Type B pancreatic cell (in vitro differentiated cells): ENCODE data around the gene GJC3. TPM values are rescaled to one million over a fixed set of nuclear protein-coding genes. Genes with fewer than 3 reads are reported as not detected.

Source experiments
- DNase-seq: peaks from one replicate; pipeline ENCODE4 v3.0.0; 2021; ENCODE audit warnings: mixed read lengths; ENCODE audit not compliant: unreplicated experiment; ENCODE audit errors: extremely low spot score
- H3K27ac Mint-ChIP-seq: 2 replicates; pipeline ENCODE4 v1.8.0; 2021; ENCODE audit warnings: mild to moderate bottlenecking, mixed read lengths
- H3K27me3 Mint-ChIP-seq: 2 replicates; pipeline ENCODE4 v1.8.0; 2021; ENCODE audit warnings: mixed read lengths
- H3K36me3 Mint-ChIP-seq: 2 replicates; pipeline ENCODE4 v1.8.0; 2021; ENCODE audit warnings: mixed read lengths
- H3K4me1 Mint-ChIP-seq: one replicate; pipeline ENCODE4 v1.8.0; 2021; ENCODE audit warnings: mixed read lengths; ENCODE audit not compliant: unreplicated experiment
- H3K4me3 Mint-ChIP-seq: 2 replicates; pipeline ENCODE4 v1.8.0; 2021; ENCODE audit warnings: mild to moderate bottlenecking, mixed read lengths
- H3K9me3 Mint-ChIP-seq: 2 replicates; pipeline ENCODE4 v1.8.0; 2021; ENCODE audit warnings: mixed read lengths
- CTCF ChIP-seq: fragments of 200-600 bp; sonication (generic); conservative IDR thresholded peaks from 2 replicates; pipeline ENCODE4 v1.5.0; 2021; ENCODE audit warnings: antibody characterized with exemption, mild to moderate bottlenecking
- total RNA-seq: library from RNA; stranded (reverse); gene quantifications from 2 replicates; pipeline ENCODE4 v1.2.1, GENCODE V29; 2021; ENCODE audit warnings: low replicate concordance

Gene GJC3
- total RNA-seq, 1 donor from 2014 or later = not detected

DNA sequence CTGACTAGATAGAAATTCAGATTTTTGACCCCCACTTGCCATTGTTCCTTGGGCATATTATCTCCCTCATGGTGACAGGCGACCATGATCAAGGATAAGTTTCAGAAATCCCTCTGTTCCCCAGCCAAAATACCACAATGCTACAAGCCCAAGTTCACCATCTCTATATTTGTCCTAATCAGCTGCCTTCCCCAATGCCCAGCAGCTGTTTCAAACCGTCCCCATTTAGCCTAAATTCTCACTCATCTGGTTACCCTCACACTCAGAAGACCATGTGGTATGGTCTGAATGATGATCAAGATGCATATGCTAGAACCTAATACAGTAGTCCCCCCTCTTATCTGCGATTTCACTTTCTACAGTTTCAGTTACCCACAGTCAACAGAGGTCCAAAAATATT lies 956 bp upstream of the GJC3 start:
- no peak for DNase-seq
- Mint-ChIP-seq H3K27ac (no peak overlapping the region), H3K4me1 (peaks cover 7% of the 10 kb centered on the region), H3K9me3 (no peaks in the 10 kb centered on the region), H3K4me3 (no peak overlapping the region), H3K36me3 (no peaks in the 10 kb centered on the region), H3K27me3 (peaks cover 68% of the 10 kb centered on the region)
- no peak for TF ChIP-seq CTCF

DNA sequence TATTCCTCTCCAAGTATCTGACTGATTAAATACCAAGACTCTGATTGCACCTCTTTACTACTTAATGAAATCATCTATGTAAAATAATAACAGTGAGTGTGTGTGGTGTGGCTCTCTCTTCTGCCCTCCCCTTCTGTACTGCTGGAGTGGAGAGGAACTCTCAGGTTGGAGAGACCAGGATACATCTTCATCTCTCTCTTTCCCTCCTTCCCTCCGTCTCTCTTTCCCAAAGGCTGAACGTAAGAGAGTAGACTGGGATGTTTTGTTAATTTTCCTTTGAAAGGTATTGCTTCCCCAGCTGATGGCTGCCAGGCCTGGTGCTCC lies 272 bp upstream of the GJC3 start:
- no peaks in the 10 kb centered on the region for H3K36me3 Mint-ChIP-seq
- peak overlapping the region; percentile 78 for H3K4me3 Mint-ChIP-seq
- peaks cover 7% of the 10 kb centered on the region for H3K4me1 Mint-ChIP-seq
- H3K27ac Mint-ChIP-seq = no peak overlapping the region
- no peak for TF ChIP-seq CTCF
- no peaks in the 10 kb centered on the region for H3K9me3 Mint-ChIP-seq
- DNase-seq = no peak
- peaks cover 61% of the 10 kb centered on the region for H3K27me3 Mint-ChIP-seq

- Mint-ChIP-seq H3K4me3 (peak overlapping the region; percentile 42), H3K9me3 (no peaks in the 10 kb centered on the region), H3K27ac (no peak overlapping the region), H3K36me3 (no peaks in the 10 kb centered on the region), H3K4me1 (peaks cover 7% of the 10 kb centered on the region), H3K27me3 (peaks cover 46% of the 10 kb centered on the region)
- no peak for DNase-seq
- TF ChIP-seq CTCF = no peak
Observed at GRCh38 chr7:99928188-99928587, 1.2 kb downstream of the GJC3 start.

- Mint-ChIP-seq H3K4me1 (peaks cover 7% of the 10 kb centered on the region), H3K27me3 (peaks cover 46% of the 10 kb centered on the region), H3K9me3 (no peaks in the 10 kb centered on the region), H3K27ac (no peak overlapping the region), H3K36me3 (no peaks in the 10 kb centered on the region), H3K4me3 (no peak overlapping the region)
- no peak for DNase-seq
- TF ChIP-seq CTCF = no peak
Observed at GRCh38 chr7:99927536-99927935, 1.9 kb downstream of the GJC3 start.

GRCh38 chr7:99926321-99926720 lies 3.1 kb downstream of the GJC3 start:
- H3K36me3 Mint-ChIP-seq = no peaks in the 10 kb centered on the region

More at GRCh38 chr7:99926321-99926720, 3.1 kb downstream of the GJC3 start:
- H3K9me3 Mint-ChIP-seq = no peaks in the 10 kb centered on the region
- DNase-seq = no peak
- H3K4me3 Mint-ChIP-seq = no peak overlapping the region
- H3K4me1 Mint-ChIP-seq = peaks cover 7% of the 10 kb centered on the region
- TF ChIP-seq CTCF = no peak
- H3K27me3 Mint-ChIP-seq = peaks cover 41% of the 10 kb centered on the region
- no peak overlapping the region for H3K27ac Mint-ChIP-seq
